K562 (cell line): ENCODE data around the gene IFT25. TPM values are rescaled to one million over a fixed set of nuclear protein-coding genes. Genes with fewer than 3 reads are reported as not detected.

Source experiments
- ATF4 ChIP-seq: fragments of 450-650 bp; formaldehyde crosslinking; IDR thresholded peaks from 2 replicates; pipeline ENCODE4 v1.4.0; 2022; ENCODE audit warnings: mild to moderate bottlenecking, moderate library complexity
- DPF2 ChIP-seq: fragments of 450-650 bp; IDR thresholded peaks from 2 replicates; pipeline ENCODE4 v1.6.1; 2016
- EGR1 ChIP-seq: fragments of 450-650 bp; conservative IDR thresholded peaks from 2 replicates; pipeline ENCODE4 v1.6.1; 2017; ENCODE audit warnings: mild to moderate bottlenecking
- ETV5 ChIP-seq: sonication (generic); formaldehyde crosslinking; IDR thresholded peaks from 2 replicates; pipeline ENCODE4 v1.4.0; 2020; ENCODE audit warnings: low read depth, mild to moderate bottlenecking, missing genetic modification reagents
- EZH2 ChIP-seq: IDR thresholded peaks from 2 replicates; pipeline ENCODE4 v1.6.1; 2012; ENCODE audit warnings: low read depth, mild to moderate bottlenecking, inconsistent platforms, low read length, borderline replicate concordance
- FOXJ3 ChIP-seq: sonication (generic); formaldehyde crosslinking; IDR thresholded peaks from 2 replicates; pipeline ENCODE4 v1.4.0; 2020; ENCODE audit warnings: mild to moderate bottlenecking, missing genetic modification reagents
- IRF9 ChIP-seq: fragments of 450-650 bp; IDR thresholded peaks from 2 replicates; pipeline ENCODE4 v1.6.1; 2016; ENCODE audit warnings: missing biosample characterization, missing genetic modification characterization
- PHB2 ChIP-seq: fragments of 450-650 bp; IDR thresholded peaks from 2 replicates; pipeline ENCODE4 v1.6.1; 2017; ENCODE audit warnings: low read depth
- SLC30A9 ChIP-seq: fragments of 250-450 bp; sonication (Bioruptor Pico); IDR thresholded peaks from 2 replicates; pipeline ENCODE4 v1.8.0; 2022; ENCODE audit warnings: mild to moderate bottlenecking, moderate library complexity
- SNAPC5 ChIP-seq: fragments of 250-450 bp; sonication (Bioruptor Pico); IDR thresholded peaks from 2 replicates; pipeline ENCODE4 v1.8.0; 2021; ENCODE audit warnings: moderate library complexity, mild to moderate bottlenecking, inconsistent platforms
- SP2 ChIP-seq: IDR thresholded peaks from 2 replicates; pipeline ENCODE4 v1.6.1; 2011; ENCODE audit warnings: mild to moderate bottlenecking, low read depth, low read length, moderate library complexity; ENCODE audit not compliant: poor library complexity, severe bottlenecking; ENCODE audit errors: extremely low read depth
- TAF9B ChIP-seq: fragments of 450-650 bp; IDR thresholded peaks from 2 replicates; pipeline ENCODE4 v1.6.1; 2018; ENCODE audit warnings: mild to moderate bottlenecking; ENCODE audit not compliant: partially characterized antibody
- THRAP3 ChIP-seq: fragments of 450-650 bp; IDR thresholded peaks from 2 replicates; pipeline ENCODE4 v1.6.1; 2016; ENCODE audit warnings: mild to moderate bottlenecking, inconsistent platforms, borderline replicate concordance
- ZBTB2 ChIP-seq: fragments of 450-650 bp; IDR thresholded peaks from 2 replicates; pipeline ENCODE4 v1.6.1; 2016; ENCODE audit warnings: antibody characterized with exemption
- ZBTB33 ChIP-seq: sonication (generic); formaldehyde crosslinking; IDR thresholded peaks from 2 replicates; pipeline ENCODE4 v1.8.1; 2023; ENCODE audit warnings: mild to moderate bottlenecking, missing genetic modification reagents
- ZBTB9 ChIP-seq: fragments of 450-650 bp; formaldehyde crosslinking; IDR thresholded peaks from 2 replicates; pipeline ENCODE4 v1.4.0; 2020; ENCODE audit warnings: mild to moderate bottlenecking, moderate library complexity
- ZNF133 ChIP-seq: fragments of 250-450 bp; sonication (Bioruptor Pico); IDR thresholded peaks from 2 replicates; pipeline ENCODE4 v1.4.0; 2020; ENCODE audit warnings: mild to moderate bottlenecking
- ZNF184 ChIP-seq: sonication (generic); formaldehyde crosslinking; IDR thresholded peaks from 2 replicates; pipeline ENCODE4 v1.5.0; 2020; ENCODE audit warnings: missing genetic modification reagents
- polyA plus RNA-seq, 8 experiments: library from polyadenylated mRNA; depleted of rRNA in 4 of 8; stranded (reverse) in 5 of 8; unstranded in 3 of 8; fragments of >200 nt; fragmentation: Nextera tagmentation in 2 of 8; fragmentation: Illumina TruSeq in 1 of 8; extraction: Ambion mirVana in 2 of 8; extraction: Trizol in 1 of 8; gene quantifications; 2 replicates each; pipeline versions ENCODE4 v1.2.1 to v1.2.3, GENCODE V29; 2011 to 2014; ENCODE audit warnings: inconsistent platforms in 1 of 8, missing spikeins in 1 of 8
- total RNA-seq, 7 experiments: library from RNA; depleted of rRNA in 6 of 7; stranded (reverse); fragments of >200 nt in 6 of 7; fragmentation: Illumina TruSeq in 2 of 7; extraction: Trizol in 2 of 7; gene quantifications; 2 replicates each; pipeline versions ENCODE4 v1.2.1 to v1.2.3, GENCODE V29; 2011 to 2021; ENCODE audit warnings: low replicate concordance in 1 of 7

Gene IFT25
- total and polyA plus RNA-seq, 9 of the 15 experiments (the other 6 are each of a cell fraction or from before 2014, with no cell fraction given), result 93.6 to 209 (median 167) TPM

- TF ChIP-seq ZBTB9 (CRISPR knock-in tag) (no peak), SLC30A9 (no peak), ETV5 (CRISPR knock-in tag) (no peak), PHB2 (no peak; the same call in 1 of the 2 replicates), FOXJ3 (CRISPR knock-in tag) (no peak), SP2 (no peak), ZNF184 (CRISPR knock-in tag) (no peak), ZNF133 (CRISPR knock-in tag) (no peak), EGR1 (peak; percentile 85), THRAP3 (no peak), TAF9B (no peak), ZBTB2 (0 out of 2 replicates have a peak, but pooled peaks have one; percentile 42), ZBTB33 (CRISPR knock-in tag) (0 out of 2 replicates have a peak, but pooled peaks have one; percentile 32), ATF4 (CRISPR knock-in tag) (no peak), SNAPC5 (CRISPR knock-in tag) (no peak), EZH2 (no peak), IRF9 (no peak), DPF2 (peak; percentile 58; the same call in 1 of the 2 replicates)
These were observed 1.0 kb upstream of the IFT25 start, which contains the start of gene LRRC42 (continued) for GRCh38 chr1:53946252-53947171.
